OCI-LY7 (cell line): Measurements from ENCODE around the gene SETD4. TPM values are rescaled to one million over a fixed set of nuclear protein-coding genes. Genes with fewer than 3 reads are reported as not detected.

ENCODE experiments used
- BruUV-seq: library from RNA; stranded (reverse); fragments of 400-500 nt; replicated peaks from 2 replicates; lab custom pipeline; 2021; lab: Mats Ljungman, UMichigan
- CTCF ChIA-PET: fragments of 300-600 bp; sonication (Branson Sonifier 250); formaldehyde crosslinking; loops from one replicate; lab custom pipeline; 2022; ENCODE audit warnings: antibody characterized with exemption; ENCODE audit not compliant: unreplicated experiment; lab: Charles Lee
- POLR2A ChIA-PET: fragments of 300-600 bp; sonication (Branson Sonifier 250); formaldehyde crosslinking; loops from one replicate; lab custom pipeline; 2022; ENCODE audit warnings: antibody characterized with exemption; lab: Charles Lee
- DNase-seq: peaks from one replicate; pipeline ENCODE4 v3.0.0-alpha.2; 2015; ENCODE audit warnings: low spot score
- H2AFZ ChIP-seq: fragments of 200-600 bp; sonication (generic), shearing (Covaris generic); 2 replicates; pipeline ENCODE4 v1.6.1; 2014; ENCODE audit warnings: mild to moderate bottlenecking, antibody characterized with exemption, low read length, moderate library complexity
- H3K27ac ChIP-seq: fragments of 200-600 bp; sonication (generic); 2 replicates; pipeline ENCODE4 v1.5.1; 2014; ENCODE audit warnings: mixed run types, low read depth, mild to moderate bottlenecking, moderate library complexity, low read length, inconsistent platforms; ENCODE audit not compliant: poor library complexity, severe bottlenecking
- H3K36me3 ChIP-seq: fragments of 200-600 bp; sonication (generic); 2 replicates; pipeline ENCODE4 v1.6.1; 2014; ENCODE audit warnings: mild to moderate bottlenecking, antibody characterized with exemption, low read length, moderate library complexity, mixed read lengths; ENCODE audit not compliant: insufficient read depth
- H3K4me1 ChIP-seq: fragments of 200-600 bp; sonication (generic); 2 replicates; pipeline ENCODE4 v1.5.1; 2014; ENCODE audit warnings: mild to moderate bottlenecking, low read length; ENCODE audit not compliant: insufficient read depth, poor library complexity, severe bottlenecking
- H3K4me2 ChIP-seq: fragments of 200-600 bp; sonication (generic); 2 replicates; pipeline ENCODE4 v1.6.1; 2014; ENCODE audit warnings: mild to moderate bottlenecking, low read length
- H3K4me3 ChIP-seq: fragments of 200-600 bp; sonication (generic); 2 replicates; pipeline ENCODE4 v1.5.1; 2014; ENCODE audit warnings: mild to moderate bottlenecking, low read depth, low read length; ENCODE audit not compliant: poor library complexity, severe bottlenecking
- H3K79me2 ChIP-seq: fragments of 200-600 bp; sonication (generic); 2 replicates; pipeline ENCODE4 v1.6.1; 2016; ENCODE audit warnings: low read depth, mild to moderate bottlenecking, low read length, moderate library complexity, mixed read lengths; ENCODE audit not compliant: insufficient read depth
- H3K9me2 ChIP-seq: fragments of 200-600 bp; sonication (generic); 2 replicates; pipeline ENCODE4 v1.6.1; 2016; ENCODE audit warnings: mild to moderate bottlenecking, low read length, mixed read lengths; ENCODE audit not compliant: insufficient read depth
- H3K9me3 ChIP-seq: fragments of 200-600 bp; sonication (generic); 2 replicates; pipeline ENCODE4 v1.6.1; 2014; ENCODE audit warnings: mild to moderate bottlenecking, mixed run types, low read length, mixed read lengths
- H4K20me1 ChIP-seq: fragments of 200-600 bp; sonication (generic); 2 replicates; pipeline ENCODE4 v1.6.1; 2014; ENCODE audit warnings: mild to moderate bottlenecking, antibody characterized with exemption, low read length, moderate library complexity, mixed read lengths; ENCODE audit not compliant: insufficient read depth
- EZH2phosphoT487 ChIP-seq: fragments of 200-600 bp; sonication (generic); IDR thresholded peaks from 2 replicates; pipeline ENCODE4 v1.6.1; 2018; ENCODE audit warnings: low read depth, borderline replicate concordance, mild to moderate bottlenecking, mixed run types, antibody characterized with exemption, low read length, moderate library complexity, mixed read lengths
- intact Hi-C: fragments of 100-400 bp; cut with micrococcal nuclease; formaldehyde crosslinking; loops from one replicate; pipeline ENCODE4 v1.10.0; 2022; ENCODE audit not compliant: unreplicated experiment
- total RNA-seq, 2 experiments: library from RNA; depleted of rRNA in 1 of 2; stranded (reverse); fragments of >200 nt in 1 of 2; shearing (Covaris generic) in 1 of 2; gene quantifications; 2 replicates each; pipeline ENCODE4 v1.2.3, GENCODE V29; 2014 to 2022
- TF ChIP-seq, protein P1 (sequence below): fragments of 200-600 bp; sonication (generic); conservative IDR thresholded peaks from 2 replicates; pipeline ENCODE4 v1.5.1; 2014; ENCODE audit warnings: mild to moderate bottlenecking, antibody characterized with exemption, low read length, moderate library complexity, mixed read lengths

SETD4 gene
- total RNA-seq, 2 experiments from 2014 or later, result 19.1 to 28.1 TPM

DNA sequence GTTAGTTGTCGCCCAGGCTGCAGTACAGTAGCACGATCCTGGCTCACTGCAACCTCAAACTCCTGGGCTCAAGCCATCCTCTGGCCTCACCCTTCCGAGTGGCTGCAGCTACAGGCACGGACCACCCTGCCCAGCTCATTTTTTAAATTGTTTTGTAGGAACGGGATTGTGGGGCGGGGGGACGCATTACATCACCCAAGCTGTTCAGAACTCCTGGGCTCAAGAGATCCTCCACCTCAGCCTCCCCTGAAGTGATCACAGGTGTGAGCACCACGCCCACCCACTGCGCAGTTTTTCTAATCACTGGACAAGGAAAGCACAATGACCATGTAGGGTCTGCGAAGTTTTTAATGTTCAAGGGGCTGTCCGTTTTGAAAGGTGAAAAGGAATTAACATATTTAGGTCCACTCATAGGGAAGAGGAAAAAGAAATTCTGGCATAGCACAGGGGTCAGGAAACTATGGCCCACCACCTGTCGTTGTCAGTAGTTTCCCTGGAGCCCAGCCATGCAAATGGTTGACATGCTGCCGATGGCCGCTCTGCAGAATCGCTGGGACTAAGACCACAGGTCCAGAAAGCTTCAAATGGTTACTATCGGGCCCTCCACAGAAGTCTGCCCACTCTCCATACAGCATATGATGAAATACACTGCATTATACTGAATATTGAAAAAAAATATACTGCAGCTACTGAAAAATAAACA lies 26.0 kb downstream of the SETD4 start:
- H3K4me3 ChIP-seq, result no peak overlapping the region
- H3K36me3 ChIP-seq, result peaks cover 21% of the 10 kb centered on the region
- no peaks in the 10 kb centered on the region for H4K20me1 ChIP-seq
- no peaks in the 10 kb centered on the region for H3K9me2 ChIP-seq
- H2AFZ ChIP-seq, result no peak overlapping the region
- intact Hi-C loops, result no loop called here
- BruUV-seq, result no TSS peak
- TF ChIP-seq EZH2phosphoT487, result no peak
- TF ChIP-seq, protein P1, sequence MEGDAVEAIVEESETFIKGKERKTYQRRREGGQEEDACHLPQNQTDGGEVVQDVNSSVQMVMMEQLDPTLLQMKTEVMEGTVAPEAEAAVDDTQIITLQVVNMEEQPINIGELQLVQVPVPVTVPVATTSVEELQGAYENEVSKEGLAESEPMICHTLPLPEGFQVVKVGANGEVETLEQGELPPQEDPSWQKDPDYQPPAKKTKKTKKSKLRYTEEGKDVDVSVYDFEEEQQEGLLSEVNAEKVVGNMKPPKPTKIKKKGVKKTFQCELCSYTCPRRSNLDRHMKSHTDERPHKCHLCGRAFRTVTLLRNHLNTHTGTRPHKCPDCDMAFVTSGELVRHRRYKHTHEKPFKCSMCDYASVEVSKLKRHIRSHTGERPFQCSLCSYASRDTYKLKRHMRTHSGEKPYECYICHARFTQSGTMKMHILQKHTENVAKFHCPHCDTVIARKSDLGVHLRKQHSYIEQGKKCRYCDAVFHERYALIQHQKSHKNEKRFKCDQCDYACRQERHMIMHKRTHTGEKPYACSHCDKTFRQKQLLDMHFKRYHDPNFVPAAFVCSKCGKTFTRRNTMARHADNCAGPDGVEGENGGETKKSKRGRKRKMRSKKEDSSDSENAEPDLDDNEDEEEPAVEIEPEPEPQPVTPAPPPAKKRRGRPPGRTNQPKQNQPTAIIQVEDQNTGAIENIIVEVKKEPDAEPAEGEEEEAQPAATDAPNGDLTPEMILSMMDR, result no peak
- H3K4me1 ChIP-seq, result peaks cover 5% of the 10 kb centered on the region
- ChIA-PET CTCF (no interaction called here), POLR2A (interaction anchor here (0.6 to 1.0 kb wide), 2 partner anchors 8 to 10 kb away, joined by 3 to 5 read pairs; no protein-coding TSS in a partner anchor)
- no peak overlapping the region for H3K4me2 ChIP-seq
- DNase-seq, result no peak
- no peaks in the 10 kb centered on the region for H3K79me2 ChIP-seq
- no peaks in the 10 kb centered on the region for H3K9me3 ChIP-seq
- H3K27ac ChIP-seq, result no peak overlapping the region

DNA sequence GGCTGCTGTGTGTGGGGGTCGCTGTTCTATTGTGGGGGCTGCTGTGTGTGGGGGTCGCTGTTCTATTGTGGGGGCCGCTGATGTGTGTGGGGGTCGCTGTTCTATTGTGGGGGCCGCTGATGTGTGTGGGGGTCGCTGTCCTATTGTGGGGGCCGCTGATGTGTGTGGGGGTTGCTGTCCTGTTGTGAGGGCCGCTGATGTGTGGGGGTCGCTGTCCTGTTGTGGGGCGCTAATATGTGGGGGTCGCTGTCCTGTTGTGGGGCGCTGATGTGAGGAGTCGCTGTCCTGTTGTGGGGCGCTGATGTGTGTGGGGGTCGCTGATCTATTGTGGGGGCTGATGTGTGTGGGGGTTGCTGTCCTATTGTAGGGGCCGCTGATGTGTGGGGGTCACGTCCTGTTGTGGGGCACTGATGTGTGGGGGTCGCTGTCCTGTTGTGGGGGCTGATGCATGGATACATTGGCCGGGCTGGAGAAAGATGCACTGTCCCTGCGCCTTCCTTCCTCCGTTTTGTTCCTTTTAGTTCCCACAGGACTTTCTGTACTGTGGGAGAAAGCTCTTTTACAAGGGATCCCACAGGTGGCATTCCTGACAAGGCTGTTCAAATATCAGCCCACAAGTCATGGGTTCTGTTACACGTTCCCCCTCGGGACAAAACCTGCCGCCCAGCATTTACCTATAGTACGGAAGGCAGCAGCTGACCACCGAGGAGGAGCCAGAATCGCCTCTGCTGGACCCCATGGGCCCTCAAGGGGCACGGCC lies 27.5 kb downstream of the SETD4 start:
- Histone ChIP-seq H3K79me2 (no peaks in the 10 kb centered on the region), H3K4me3 (no peak overlapping the region), H3K9me3 (no peaks in the 10 kb centered on the region), H2AFZ (no peak overlapping the region), H3K27ac (no peak overlapping the region), H3K9me2 (no peaks in the 10 kb centered on the region), H3K4me1 (peaks cover 5% of the 10 kb centered on the region), H3K4me2 (no peak overlapping the region), H3K36me3 (peaks cover 8% of the 10 kb centered on the region; the same call in 1 of the 2 replicates), H4K20me1 (no peaks in the 10 kb centered on the region)
- POLR2A ChIA-PET, result no interaction called here
- BruUV-seq, result no TSS peak
- no peak for DNase-seq
- CTCF ChIA-PET, result no interaction called here
- TF ChIP-seq EZH2phosphoT487, result no peak
- TF ChIP-seq, protein P1, result no peak
- intact Hi-C loops, result no loop called here
